ENCODE results near the gene PARP2.
"Not testable (repeated sequence)": the region's sequence is repeated elsewhere in the genome, so short reads cannot be mapped to it uniquely, and the experiment has no call there.

Gene PARP2

DNA sequence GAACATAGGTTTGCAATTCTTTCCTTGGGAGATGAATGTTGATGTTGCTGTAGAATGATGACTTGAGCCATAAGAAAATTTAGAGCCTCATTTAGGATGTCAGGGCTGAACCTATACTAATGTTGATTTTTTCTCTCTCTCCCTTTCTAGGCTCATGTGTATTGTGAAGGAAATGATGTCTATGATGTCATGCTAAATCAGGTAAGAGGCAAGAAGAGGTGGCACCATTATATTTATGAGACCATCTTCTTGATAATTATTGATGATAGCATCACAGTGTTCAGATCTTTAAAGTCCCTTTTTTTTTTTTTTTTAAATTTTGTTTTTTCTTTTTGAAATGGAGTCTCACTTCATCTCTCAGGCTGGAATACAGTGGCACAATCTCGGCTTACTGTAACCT lies 3.3 kb downstream of the PARP2 start:
- no peak for DNase-seq (ENCODE audit: low read depth)

DNA sequence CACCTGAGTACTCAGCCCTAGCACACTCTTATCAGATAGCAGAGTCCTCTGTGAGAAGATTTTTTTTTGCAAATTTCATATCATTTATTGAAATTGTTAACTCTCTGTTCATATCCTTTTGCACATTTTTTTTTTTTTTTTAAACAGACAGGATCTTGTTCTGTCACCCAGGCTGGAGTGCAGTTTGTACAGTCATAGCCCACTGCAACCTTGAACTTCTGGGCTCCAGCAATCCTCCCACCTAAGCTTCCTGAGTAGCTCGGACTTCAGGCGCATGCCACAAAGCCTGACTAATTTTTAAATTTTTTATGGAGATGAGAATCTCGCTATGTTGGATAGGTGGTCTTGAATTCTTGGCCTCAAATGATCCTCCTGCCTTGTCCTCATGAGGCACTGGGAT lies 4.3 kb downstream of the PARP2 start:
- DNase-seq (ENCODE audit: low read depth), result no peak

DNA sequence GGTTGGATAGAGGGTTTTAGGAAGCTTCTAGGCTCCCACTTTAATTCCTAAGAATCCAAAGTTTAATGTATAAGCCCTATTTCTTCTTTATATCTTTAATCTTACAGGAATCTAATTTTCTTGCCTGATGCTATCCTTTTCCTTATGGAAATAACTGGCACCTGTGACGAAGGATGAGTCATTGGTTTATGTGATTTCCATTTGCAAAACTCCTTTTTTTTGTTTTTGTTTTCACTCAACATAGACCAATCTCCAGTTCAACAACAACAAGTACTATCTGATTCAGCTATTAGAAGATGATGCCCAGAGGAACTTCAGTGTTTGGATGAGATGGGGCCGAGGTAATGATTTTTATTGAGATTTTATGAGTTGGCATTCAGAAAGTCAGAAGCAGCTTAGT lies 6.8 kb downstream of the PARP2 start:
- no peak for DNase-seq (ENCODE audit: low read depth)

DNA sequence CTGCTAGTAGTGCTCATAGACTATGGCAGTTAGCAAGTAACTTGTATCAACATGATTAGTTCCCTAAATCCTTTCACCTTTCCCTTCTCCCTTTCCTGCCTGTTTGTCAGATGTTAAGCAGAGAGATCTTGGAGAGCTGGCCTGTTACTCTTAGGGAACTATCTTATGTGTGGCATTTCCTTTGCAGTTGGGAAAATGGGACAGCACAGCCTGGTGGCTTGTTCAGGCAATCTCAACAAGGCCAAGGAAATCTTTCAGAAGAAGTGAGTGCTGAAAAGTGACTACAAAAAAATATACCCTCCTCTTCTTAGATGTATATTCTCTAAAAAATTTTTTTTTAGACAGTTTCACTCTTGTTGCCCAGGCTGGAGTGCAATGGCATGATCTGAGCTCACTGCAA lies 7.4 kb downstream of the PARP2 start:
- DNase-seq (ENCODE audit: low read depth), result no peak

DNA sequence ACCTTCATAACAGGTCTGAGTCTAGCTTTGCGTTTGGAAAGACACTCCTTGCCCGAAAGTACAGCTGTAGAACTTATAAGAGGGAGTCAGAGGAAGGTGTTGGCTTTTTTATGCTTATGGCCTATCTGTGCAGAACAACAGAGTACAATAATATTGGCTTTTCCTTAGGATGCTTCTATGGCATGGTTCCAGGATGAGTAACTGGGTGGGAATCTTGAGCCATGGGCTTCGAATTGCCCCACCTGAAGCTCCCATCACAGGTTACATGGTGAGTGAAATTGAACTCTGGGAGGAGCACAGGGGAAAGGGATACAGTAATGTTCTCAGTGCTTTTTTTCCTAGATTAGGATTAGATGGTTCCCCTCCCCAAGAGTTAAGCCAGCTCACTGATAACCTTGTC lies 13.0 kb downstream of the PARP2 start:
- DNase-seq (ENCODE audit: low read depth), result no peak

- DNase-seq (ENCODE audit: low read depth), result not testable (repeated sequence)
Measured at GRCh38 chr14:20358474-20358873, 15.0 kb downstream of the PARP2 start.

DNA sequence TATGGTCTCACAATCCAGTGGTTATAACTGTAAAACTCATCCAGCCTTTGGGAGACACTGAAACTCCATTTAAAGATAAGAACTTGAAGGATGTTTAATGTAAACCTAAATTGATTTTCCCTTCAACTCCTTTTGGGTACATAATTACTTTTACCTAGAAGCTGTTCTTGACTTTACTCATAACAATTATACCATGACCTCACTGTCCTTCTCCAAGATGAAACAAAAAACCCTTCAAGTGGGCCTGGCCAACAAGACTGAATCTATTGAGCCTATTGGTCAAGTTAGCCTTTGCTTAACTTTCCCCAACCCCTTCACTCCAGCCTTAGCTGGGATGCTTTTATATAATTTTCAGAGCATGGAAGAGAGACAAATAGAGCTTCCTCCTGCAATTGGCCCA lies 22.5 kb downstream of the PARP2 start:
- DNase-seq (ENCODE audit: low read depth), result no peak

GRCh38 chr14:20372796-20373195 lies 29.4 kb downstream of the PARP2 start:
- no peak for DNase-seq (ENCODE audit: low read depth)

DNA sequence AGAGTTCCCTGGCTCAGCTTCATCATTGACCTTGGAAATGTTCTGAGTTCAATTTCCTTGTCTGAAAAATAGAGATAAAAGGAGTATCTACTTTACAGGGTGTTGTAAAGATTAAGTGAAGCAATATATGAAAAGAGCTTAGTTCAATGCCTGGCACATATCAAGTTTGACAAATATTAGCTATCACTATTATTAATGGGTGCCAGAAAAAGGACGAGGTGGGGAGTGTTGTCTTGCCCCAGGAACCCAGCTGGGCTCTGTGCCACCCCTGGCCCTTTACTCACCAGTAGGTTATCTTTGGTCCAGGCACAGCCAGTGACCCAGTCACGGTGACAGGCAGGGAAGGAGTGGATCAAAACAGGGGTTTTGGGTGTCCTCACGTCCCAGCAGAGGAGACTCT lies 32.0 kb downstream of the PARP2 start:
- no peak for DNase-seq (ENCODE audit: low read depth)

DNA sequence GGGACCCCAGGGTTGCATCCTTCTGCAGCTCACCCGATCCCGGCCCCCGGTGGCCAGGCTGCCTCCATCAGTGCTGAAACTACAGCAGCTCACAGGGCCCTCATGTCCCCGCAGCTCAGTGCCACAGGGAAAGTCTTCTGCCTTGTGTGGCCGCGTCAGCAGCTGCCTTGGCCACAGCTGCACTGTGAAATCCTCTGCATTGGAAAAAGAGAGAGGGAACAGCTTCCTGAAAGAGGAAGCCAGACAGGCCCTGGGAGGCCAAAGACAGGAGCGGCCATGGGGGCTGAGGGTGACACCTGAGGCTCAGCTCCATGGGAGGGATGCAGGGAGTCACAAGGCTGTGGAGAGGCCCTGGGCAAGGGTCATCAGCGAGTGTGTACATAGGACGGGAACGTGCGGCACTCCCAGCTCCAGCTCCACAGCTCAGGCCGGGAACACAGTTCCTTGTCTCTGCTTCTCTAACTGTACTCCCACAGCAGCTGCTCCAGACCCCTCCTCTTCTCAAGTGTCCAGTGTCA lies 32.7 kb downstream of the PARP2 start:
- DNase-seq (ENCODE audit: low read depth), result no peak

- no peak for DNase-seq (ENCODE audit: low read depth)
Measured at GRCh38 chr14:20377171-20377570, 33.7 kb downstream of the PARP2 start.

- no peak for DNase-seq (ENCODE audit: low read depth)
Measured at GRCh38 chr14:20379743-20380142, 36.3 kb downstream of the PARP2 start.

DNA sequence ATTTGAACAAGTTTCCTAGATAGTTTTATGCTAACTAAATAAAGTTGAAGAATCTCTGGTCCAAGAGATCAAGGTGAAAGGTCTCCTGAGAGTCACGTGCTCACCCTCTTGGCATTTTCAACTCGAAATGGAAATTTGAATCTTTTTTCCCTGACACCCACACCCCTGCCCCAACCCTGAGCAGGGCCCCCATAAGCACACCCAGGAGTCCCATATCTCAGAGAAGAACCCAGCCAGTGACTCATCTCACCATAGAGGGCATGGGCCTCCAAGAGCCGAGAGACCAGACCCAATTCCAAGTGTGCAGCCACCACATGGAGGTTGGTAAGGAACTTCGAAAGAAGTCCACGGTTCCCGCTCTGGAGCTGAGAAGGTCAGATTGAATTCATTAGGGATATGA lies 37.2 kb downstream of the PARP2 start:
- no peak for DNase-seq (ENCODE audit: low read depth)

DNA sequence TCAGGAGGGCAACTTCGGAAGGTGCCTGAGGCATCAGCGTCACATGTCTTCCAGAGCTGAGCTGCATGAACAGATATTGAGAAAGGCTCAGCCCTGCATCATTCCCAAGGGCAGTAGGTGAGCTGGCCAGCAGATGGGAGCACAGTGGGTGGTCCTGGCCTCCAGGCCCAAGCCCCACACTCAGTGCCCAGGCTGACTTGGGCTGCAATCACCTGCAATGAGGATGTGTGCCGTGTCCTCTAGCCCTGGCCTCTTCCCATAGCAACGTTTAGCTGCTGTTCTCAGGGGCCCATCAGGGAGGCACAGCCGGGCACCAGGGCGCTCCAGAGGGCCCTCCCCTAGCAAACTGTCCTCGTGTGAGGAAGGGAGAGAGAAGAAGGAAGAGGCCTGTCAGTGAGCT lies 37.9 kb downstream of the PARP2 start:
- no peak for DNase-seq (ENCODE audit: low read depth)

DNA sequence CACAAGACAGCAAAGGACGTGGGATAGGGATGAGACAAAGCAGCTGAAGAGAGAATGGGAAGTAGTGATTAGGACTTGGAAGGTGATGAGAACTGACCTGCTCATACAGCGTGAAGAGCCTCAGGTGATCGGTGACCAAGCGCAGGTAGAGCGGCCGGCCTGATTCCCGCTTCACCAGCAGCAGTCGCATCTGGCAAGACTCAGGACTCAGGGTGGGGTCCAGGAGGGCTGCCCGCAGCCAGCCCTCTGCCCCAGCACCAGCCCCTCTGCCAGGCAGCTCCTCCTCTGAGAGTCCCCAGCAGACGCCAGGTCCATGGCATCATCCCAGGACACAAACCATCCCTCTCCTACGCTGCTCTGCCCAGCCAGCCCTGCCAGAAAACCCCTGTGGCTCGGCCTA lies 39.1 kb downstream of the PARP2 start:
- no peak for DNase-seq (ENCODE audit: low read depth)

DNA sequence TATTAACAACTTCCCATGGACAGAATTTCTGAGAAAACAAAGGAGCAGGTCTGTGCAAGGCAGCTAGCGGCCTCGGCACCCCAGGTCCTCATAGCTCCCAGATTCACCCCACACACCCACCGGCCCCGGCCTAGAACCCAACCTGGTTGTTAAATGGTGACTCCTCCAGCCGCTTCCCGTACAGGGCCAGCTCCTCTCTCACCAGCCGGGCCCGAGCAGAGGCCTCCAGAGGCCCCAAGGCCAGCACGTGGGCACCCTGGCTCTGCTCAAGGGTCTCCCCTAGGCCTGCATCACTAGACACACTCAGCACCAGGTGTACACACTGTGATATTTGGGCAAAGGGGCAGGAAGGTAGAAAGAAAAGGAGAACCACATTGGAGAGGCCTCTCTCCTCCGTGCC lies 39.6 kb downstream of the PARP2 start:
- no peak for DNase-seq (ENCODE audit: low read depth)

- no peak for DNase-seq (ENCODE audit: low read depth)
Measured at GRCh38 chr14:20383636-20384035, 40.2 kb downstream of the PARP2 start.

- no peak for DNase-seq (ENCODE audit: low read depth)
Measured at GRCh38 chr14:20384321-20384720, 40.9 kb downstream of the PARP2 start.

- no peak for DNase-seq (ENCODE audit: low read depth)
Measured at GRCh38 chr14:20384886-20385285, 41.5 kb downstream of the PARP2 start.

- no peak for DNase-seq (ENCODE audit: low read depth)
Measured at GRCh38 chr14:20386276-20386855, 42.9 kb downstream of the PARP2 start.

DNA sequence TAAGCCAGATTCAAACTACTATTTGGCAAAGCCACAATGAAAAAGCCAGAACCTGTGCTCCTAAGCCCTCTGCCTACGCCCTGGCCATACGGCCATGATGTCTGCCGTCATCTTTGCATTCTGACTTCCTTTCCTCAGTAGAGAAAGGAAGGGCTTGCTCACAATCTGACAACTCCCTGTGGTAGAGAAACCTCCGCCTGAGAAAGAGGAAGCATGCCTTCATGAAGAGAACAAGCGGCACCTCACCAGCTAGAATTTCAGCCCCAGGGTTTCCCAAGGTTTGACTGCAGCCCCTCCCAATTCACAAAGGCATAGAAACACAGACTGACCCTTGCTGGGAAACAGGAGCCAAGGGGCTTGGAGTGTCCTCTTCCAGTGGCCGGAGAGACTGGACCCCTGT lies 44.1 kb downstream of the PARP2 start:
- no peak for DNase-seq (ENCODE audit: low read depth)

- no peak for DNase-seq (ENCODE audit: low read depth)
Measured at GRCh38 chr14:20388159-20388558, 44.7 kb downstream of the PARP2 start.

GRCh38 chr14:20391505-20391904 lies 48.1 kb downstream of the PARP2 start:
- DNase-seq (ENCODE audit: low read depth), result no peak

GRCh38 chr14:20397511-20397910 lies 54.1 kb downstream of the PARP2 start:
- DNase-seq (ENCODE audit: low read depth), result no peak

DNA sequence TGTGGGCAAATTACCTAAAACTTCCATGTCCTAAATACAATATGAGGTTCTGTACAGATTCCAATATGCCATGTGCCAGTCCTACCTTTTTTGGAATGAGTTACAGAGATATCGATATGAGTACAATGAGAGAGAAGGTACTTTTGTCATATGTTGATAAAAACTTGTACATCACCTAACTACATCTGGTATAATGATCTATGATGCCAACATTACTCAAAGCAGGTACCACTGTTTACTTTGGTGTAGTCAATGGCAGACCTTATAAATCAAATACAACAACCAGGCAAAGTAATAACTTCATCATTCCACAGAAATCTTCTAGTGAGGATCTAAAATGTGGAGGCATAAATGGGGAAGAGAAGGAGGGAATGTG lies 57.1 kb downstream of the PARP2 start:
- no peak for DNase-seq (ENCODE audit: low read depth)
